HG02798 (cell line): ENCODE measurements around the gene CHCHD10.

ENCODE experiments used
- ATAC-seq: cut with Tn5 transposase; IDR thresholded peaks from one replicate; pipeline ENCODE4 v1.9.1; 2021; ENCODE audit warnings: mild to moderate bottlenecking; ENCODE audit not compliant: unreplicated experiment, poor library complexity

CHCHD10 gene

DNA sequence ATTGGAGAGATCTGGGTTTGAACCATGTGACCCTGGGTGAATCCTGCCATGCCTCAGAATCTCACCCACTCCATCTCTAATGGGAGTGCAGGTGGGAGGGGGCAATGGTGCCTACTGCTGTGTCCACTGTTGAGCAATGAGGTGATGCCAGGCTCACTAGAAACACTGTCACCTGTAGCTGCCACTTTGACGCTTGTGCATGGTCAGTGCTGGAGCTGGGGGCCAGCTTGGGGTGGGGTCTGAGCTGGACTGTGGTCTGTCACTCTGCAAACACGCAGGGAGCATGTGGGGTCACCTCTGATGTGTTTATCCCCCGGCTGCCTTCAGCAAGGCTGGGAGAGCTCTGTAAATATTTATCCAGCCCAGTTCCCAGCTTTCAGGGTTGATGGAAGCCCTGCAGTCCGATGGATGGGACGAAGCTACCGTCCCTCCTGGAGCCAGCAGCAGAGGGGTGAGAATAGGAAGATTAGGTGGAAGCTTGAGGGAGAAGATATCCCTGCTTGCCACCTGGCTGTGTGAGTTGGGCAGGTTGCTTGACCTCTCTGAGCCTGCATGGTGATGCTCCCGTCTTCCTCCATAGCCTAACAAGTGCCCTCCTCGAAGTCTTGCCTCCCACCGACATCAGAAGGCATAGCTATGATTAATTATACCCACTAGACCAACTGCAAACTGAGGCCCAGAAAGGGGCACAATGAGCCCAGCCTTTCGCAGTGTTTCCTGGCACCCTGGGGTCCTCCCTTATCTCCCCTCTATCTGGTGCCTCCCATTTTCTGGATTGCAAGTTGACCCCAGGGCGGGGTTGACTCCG lies 6.5 kb upstream of the CHCHD10 start:
- no peak for ATAC-seq

DNA sequence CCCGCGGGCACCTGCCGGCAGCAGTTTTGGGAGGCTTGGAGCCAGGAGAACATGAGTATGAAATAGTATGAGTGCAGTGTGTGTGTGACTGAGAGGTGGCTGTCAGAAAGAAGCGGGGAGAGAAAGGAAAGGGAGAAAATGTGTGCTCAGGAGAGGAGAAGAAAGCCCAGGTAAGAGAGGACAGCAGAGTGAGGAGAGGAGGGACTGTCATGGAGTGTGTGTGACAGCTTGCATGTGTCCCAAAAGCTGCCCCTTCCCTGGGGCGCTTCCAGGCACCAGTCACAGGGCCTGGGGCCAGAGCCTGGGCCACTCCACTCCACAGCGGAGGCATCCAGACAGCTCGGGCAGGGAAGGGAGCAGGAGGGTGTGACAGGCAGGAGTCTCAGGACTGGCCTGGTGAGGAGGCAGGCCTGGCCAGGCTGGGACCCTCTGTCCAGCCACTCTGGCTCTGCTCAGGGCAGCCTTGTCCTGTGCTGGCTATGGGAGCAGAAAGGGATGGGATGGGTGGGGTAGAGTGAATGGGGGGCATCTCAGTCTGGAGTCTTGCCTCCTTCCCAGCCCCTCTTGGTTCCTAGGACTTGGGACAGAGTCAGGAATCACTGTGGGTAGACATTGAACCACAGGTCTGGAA lies 5.8 kb upstream of the CHCHD10 start:
- no peak for ATAC-seq

DNA sequence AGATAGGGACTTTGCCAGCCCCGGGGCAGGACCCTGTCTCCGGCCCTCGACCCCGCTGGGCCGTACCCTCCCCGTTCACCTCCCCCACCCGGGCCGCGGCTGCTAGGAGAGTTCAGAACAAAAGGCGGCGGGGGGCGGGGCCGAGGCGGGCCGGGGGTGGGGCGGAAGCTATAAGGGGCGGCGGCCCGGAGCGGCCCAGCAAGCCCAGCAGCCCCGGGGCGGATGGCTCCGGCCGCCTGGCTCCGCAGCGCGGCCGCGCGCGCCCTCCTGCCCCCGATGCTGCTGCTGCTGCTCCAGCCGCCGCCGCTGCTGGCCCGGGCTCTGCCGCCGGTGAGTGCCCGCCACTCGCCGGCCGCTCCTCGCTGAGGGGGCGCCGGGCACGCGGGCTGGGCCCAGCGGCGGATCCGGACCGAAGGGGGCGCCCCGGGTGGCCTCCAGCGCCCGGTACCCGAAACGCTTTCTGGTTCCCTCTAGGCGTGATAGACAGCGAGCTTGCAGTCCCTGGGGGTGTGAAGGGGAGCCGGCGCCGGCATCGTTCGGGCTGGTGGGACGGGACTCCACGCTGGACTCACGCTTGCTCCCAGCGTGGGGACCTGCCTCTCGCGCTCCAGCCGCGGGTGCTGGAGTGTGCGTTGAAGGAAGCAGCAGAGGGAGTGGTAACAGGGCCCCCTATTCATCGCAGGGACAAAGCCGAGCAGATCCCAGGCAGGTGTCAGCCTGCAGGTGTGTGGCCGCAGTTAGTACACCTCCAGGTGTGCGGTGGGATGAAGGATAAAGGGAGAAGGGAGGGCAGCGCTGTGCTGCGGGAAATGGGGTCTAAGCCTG lies 5.1 kb upstream of the CHCHD10 start, which contains the start of gene MMP11:
MMP11 (plus strand) TSS at position 201 of the 825 bp plus-strand sequence; CDS start at position 223, 22 bp downstream.
- no peak for ATAC-seq

DNA sequence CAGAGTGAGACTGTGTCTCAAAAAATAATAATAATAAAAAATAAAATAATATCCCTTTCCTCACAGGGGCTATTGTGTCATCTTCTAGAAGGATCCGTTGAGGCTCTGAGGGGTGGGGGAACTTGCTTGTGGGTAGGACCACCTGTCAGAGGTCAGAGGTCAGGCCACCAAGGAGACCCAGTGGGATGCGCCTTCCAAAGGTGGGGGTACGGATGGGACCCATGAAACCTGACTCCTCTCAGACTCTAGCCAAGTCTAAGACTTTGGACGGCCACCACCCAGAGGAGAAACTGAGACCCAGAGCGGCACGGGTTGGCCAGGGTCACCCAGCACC lies 4.5 kb upstream of the CHCHD10 start:
- no peak for ATAC-seq

DNA sequence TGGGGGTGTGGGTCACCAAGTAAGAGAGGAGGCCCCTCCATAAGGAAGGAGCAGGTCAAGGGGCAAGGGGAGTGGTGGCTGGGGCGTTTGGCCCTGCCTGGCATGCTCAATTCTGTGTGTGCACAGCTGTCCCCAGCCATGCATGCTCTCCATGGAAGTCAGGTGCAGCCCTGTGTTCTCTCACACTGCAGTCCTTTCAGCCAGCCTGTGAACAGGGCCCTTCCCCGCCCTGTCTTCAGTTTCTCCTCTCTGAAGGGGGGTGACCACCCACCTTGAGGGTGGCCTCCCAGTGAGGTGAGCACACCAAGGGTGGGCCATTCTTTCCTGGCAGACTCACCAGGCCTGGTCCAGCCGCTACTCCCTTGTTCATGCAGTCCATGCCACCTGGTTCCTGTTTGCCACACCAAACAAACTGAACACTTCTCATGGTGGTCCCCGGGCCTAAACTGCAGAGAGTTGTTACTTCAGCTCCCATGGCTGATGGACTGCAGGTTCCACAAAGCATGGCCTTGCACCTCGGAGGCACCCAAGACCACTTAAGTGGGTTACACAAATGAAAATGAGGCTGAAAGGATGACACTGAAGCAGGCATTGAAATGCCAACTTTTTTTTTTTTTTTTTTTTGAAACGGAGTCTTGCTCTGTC lies 1.7 kb upstream of the CHCHD10 start:
- no peak for ATAC-seq

DNA sequence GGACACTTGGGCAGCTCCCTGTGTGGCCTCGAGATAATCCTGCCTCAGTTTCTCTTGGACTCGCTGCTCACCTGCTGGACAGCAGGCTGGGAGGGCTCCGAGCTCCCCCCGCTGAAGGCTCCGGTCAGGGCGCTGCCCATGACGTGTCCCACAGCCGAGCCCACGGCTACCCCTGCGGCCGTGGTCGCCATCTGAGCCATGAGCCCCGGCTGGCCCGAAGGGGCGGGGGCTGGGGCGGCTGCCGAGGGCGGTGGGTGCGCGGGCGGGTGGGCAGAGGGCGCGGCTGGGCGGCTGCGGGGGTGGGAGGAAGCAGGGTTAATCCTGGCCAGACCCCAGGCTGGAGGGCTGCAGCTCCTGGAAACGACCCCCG lies 484 bp downstream of the CHCHD10 start:
- no peak for ATAC-seq

DNA sequence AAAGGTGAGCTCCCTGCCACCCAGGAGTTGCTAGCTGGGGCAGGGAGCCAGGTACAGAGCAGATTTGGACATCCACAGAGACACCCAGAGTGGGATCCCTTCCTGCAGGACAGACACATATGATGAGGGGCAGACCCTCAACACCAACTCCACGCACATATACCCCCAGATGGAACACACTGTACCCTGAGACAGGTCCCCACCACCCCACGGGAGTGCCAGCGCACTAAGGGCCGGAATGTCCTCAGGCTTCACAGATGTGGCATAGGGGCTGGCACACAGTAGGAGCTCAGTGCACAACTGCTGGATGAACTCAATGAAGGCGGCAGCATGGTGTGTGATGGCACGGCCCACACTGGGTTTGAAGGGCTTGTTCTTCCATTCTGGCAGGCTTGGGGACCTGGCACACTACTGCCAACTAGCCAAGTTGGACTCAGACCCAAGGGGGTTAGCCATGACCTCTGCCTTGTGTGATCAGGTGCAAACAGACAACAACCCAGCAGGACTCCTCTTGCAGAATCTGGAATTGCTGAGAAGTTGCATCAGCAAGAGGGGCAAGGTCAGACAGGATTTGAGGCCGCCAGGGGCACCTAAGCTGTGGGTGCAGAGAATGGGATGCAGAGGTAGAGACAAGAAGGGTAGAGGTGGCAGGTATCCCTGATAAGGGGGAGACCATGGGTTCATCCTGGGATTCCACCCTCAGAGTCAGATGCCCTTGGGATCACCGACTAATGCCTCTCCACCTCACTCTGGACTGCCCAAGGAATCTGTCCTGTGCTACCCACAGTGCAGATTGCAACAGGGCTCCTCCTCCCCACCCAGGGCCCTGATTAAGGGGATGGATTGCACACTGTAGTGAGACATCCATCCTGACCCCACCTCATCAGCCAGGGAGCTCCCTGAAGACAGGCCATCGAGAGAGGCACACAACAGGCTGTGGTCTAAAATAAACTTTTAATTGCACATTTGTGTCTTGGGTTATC lies 2.6 kb downstream of the CHCHD10 start:
- no peak for ATAC-seq

DNA sequence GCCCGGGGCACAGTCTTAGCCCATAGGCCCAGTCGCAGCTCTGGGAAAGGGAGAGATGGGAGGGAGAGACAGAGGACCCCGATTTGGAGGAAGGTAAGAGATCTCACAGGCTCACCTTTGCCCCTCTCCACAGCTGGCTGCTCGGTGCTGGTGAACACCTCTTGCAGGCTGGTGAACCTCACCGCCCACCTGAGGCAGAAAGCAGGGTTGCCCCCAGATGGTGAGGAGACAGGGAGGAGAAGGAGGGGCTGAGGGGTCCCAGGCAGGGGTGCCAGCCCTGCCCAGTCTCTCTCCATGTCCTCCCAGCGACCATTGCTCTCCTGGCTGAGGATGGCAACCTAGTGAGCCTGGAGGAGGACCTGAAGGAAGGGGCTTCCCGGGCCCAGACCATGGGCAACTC lies 3.8 kb downstream of the CHCHD10 start:
- ATAC-seq = no peak

DNA sequence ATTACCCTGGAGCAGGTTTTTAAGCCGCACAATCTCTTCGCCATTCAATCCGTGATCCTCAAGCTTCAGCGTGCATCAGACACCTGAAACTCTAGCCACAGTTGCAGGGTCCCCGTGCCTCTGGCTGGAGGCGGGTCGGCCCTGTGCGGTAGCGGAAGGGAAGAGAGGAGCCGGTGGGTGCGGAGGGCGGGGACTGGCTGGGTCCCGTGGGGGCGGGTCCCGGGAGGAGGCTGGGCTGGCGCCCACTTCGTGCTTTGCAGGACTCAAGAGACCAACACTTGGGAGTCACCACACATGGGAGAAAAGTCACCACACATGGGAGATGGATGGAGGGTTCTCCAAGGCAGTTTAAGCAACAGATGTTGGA lies 4.2 kb downstream of the CHCHD10 start:
- ATAC-seq = no peak

DNA sequence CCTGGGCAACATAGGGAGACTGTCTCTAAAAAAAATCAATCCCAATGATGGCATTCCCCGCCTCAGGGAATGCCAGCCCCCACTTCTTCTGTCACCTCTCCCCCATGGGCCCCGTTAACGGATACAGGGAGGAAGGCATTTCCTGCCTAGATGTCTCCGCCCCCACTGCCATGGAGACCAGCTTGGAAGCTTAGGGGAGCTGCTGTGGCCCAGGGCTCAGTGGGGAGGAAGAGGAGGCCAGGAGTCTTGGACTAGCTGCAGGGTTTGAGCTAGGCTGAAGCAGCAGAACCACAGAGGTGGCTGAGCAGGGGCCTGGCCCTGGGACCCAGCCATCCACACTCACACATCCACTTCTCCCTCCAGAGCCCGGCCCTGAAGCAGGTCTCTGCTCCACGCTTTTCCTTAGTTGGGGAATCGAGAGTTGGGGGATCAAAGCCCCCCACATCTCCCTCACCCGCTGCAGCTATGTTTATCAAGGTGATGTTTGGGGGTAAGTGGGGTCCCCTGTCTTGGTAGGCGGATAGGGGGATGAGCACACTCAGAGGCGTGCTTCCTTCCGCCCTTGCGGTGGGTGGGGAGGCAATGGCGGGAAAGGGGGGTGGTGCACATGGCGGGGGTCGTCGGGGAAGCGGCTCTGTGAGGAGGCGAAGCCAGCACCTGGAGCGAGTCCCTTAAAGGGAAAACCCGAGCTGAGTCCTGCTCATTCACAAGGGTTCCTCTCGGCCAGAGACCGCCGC lies 4.8 kb downstream of the CHCHD10 start, which contains the start of gene C22orf15:
C22orf15 (plus strand) TSS at position 149 of the 737 bp plus-strand sequence; CDS start at position 466, 317 bp downstream.
- ATAC-seq = no peak

DNA sequence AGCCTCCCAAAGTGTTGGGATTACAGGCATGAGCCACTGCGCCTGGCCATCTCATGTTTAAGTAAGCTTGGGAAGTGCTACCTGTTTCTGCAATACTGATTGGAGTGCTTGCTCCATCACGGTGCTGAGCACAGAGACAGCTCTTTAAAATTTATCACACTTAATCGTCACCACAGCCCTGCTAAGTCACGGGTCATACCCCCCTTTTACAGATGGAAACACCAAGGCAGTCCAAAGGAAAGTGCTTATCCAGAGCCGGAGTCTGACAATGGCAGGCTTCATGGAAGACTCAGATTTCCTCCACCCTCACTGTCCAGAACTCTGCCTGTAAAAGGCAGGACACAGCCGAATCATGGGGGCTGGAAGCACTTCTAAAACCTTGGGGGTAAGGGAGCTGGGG lies 7.7 kb downstream of the CHCHD10 start:
- no peak for ATAC-seq

DNA sequence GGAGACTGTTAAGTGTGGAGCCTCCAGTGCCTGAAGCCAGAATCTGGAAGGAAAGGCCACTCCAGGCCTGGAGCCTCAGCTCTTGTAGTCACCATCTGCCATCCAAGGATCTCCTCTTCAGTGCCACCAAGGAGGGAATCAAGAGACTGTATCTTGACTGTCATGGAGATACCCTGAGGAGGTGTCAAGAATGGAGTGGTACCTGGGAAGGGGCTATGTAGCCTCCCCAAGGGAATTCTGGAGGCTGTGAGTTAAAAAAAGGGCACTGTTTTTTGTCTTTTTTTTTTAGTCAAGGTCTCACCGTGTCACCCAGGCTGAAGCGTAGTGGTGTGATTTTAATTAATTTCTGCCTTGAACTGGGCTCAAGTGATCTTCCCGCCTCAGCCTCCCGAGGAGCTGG lies 8.2 kb downstream of the CHCHD10 start:
- no peak for ATAC-seq

DNA sequence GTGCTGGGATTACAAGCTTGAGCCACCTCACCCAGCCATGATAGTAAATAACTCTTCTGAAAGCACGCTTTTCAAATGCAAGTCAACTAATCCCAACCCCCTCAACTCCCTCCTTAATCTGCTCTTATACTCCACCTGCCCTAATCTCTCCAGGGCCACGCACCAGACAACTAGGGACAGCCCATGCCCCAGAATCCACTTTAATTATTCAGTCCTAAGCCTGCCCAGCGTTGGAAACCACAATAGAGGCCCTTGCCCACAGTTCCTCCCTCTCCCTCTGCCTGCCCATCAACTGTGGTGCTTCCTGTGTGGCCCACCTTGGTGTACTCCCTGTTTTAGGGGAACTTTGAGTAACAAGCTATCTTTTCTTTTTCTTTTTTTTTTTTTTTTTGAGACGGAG lies 10.9 kb downstream of the CHCHD10 start:
- ATAC-seq = no peak

DNA sequence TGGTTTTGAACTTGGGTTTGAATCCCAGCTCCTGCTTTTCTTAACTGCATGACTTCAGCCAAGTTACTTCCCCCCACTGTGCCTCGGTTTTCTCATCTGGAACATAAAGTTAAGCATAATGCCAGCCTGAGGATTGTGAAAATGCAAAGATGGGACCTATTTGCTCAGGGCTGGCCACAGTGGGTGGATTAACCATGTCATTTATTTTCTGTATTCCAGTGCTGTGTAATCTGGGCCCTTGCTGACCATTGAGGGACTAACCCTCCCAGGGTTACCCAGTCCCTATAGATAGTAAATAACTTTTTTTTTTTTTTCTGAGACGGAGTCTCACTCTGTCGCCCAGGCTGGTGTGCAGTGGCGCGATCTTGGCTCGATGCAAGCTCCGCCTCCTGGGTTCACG lies 12.1 kb downstream of the CHCHD10 start:
- ATAC-seq = no peak

DNA sequence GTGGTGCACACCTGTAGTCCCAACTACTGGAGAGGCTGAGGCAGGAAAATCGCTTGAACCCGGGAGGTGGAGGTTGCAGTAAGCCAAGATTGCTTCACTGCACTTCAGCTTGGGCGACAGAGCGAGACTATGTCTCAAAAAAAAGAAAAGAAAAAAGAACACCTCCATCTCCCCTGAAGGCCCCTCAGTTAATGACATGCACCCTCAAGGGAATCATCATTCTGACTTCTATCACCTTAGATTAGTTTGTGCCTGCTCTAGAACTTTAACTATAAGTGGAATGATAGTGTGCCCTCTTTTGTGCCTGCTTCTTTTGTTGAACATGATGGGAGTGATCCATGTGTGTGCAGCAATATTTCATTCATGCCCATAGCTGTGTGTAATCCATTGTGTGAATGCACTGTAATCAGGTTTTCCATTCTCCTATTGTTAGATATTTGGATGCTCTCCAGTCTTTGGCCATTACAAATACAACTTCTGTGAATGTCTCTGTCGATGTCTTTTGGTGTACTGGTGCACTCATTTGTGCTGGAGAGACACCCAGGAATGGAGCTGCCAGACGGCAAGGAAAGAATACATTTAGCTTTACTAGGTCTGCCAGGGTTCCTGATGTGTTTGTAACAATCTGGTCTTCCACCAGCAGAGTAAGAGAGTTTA lies 12.7 kb downstream of the CHCHD10 start:
- ATAC-seq = no peak

DNA sequence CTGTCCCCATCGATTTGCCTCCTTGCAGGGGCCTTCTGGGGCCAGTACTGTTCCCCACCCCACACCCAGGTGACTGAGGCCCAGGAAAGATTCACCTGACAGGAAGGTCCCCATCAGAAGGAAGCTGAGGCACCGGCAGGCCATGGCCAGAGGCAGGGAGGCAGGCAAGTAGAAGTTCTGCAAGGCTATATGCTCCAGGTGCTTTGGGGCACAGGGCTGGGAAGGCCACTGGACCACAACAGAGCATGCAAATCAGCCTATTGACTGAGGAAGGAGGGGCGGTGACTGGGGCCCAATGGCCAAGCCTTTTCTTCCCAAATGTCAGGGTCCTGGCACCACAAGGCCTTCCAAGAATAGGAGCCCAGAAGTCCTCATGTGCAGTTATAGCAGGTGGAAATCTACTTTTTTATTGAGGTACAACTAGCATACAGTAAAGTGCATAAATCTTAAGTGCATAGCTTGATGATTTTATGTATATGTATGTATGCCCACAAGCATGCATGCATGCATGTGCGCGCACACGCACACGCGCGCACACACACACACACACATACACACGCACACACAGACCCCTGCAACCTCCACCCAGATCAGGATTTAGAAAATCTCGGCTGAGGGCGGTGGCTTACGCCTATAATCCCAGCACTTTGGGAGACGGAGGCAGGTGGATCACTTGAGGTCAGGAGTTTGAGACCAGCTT lies 13.4 kb downstream of the CHCHD10 start, which contains the start of gene VPREB3:
VPREB3 (minus strand) TSS at position 206 of the 700 bp plus-strand sequence; CDS start at position 144, 62 bp downstream.
- ATAC-seq = no peak

DNA sequence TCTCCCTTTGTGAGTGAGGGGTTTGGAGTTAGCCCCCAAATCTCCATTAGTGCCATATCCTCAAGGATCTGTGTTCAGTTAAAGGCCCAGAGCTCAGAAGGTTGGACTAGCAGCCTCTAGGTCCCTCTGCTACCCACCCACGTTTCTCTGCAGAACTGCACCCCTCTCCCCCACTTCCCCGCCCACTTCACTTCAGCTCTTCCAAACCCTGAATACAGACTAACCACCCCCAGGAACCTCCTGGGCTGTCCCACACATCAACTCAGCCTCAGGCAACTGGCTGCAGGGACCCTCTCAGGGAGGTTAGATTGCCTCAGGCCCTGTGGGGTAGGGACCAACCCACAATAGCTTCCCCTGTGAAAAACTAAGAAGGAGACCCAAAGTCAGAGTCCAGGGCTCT lies 14.4 kb downstream of the CHCHD10 start:
- no peak for ATAC-seq

DNA sequence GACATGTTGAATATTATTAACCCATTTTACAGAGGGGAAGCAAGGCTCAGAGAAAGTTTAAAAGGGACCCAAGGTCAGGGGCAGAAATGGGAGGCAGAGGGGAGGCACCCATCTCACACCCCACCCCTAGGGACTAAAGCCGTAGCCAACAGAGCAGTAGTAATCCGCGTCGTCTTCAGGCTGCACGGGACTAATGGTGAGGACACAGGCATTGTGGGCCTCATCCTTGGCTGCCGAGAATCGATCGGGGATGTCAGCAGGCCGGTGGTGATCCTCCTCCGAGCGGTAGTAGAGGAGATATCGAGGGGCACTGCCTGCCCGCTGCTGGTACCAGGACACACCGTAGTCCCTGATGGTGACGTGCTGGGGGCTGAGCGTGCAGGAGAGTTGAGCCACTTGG lies 15.0 kb downstream of the CHCHD10 start:
- no peak for ATAC-seq
